ENCODE data around the gene NPAS3.

NPAS3 gene

DNA sequence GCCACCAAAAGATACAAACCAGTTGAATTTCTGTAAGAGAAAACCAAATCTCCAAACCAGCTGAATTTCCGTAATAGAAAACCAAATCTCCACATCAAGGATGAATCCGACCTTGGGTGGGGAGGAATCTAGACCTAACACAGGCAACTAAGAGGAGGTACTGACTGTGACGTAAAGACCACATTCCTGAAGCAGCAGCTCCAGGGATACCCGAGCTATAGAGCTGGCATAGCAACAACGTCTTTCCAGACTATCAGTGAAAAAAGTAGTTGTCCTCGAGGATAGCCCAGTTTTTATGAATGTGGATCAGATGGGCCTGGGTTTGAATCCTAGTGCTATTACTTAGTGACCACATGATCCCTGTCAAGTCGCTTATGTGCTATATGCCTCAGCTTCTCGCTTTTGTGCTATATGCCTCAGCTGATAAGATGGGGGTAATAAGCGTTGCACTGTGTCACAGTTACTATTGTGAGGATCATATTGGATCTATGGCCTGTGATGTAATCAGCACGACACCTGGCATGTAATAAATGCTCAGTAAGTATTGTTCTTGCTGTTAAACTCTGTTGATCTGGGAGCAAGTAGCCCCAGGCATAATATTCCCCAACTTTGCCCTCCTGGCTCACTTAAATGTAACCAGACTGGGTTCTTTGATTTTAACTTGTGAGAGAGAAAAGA, 898.4 kb downstream of the NPAS3 start:
- DNase-seq (ENCODE audit: low read depth): no peak

DNA sequence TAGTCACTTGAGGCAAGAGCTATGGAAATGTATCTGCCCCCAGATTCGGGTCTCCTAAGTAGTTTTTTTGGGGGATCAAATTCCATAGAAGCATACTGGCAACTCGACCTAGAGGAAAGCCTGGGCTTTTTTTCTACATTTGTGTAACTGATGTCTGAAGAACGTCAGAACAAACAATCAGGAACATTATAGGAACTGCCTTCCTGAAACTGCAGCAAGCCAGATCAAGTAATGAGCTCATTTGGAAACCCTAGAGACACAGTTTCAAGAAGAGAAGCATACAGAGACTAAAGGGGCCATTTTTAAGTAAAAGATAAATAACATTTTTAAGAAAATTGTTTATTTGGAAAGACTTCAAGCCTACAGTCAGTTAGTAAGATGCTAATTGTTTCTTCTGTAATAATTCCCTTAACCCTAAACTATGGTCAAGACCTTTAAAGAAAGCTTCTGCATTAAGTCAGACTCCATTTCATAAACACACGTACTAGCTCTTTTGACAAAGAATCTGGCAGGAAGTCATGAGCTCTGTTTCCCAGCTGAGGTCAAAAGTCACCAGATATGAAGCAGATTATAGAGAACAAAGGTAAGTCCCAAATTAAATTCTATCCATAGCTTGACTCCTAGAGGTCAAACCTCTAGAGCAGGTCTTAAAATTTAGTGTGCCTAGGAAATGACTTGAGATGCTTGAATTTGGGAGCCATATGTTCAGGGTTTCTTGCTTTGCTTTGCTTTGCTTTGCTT, 899.4 kb downstream of the NPAS3 start:
- no peak for DNase-seq (ENCODE audit: low read depth)

- DNase-seq (ENCODE audit: low read depth): no peak
These were observed 900.8 kb downstream of the NPAS3 start for GRCh38 chr14:33839193-33840076.

GRCh38 chr14:33840797-33841196, 902.1 kb downstream of the NPAS3 start:
- no peak for DNase-seq (ENCODE audit: low read depth)

DNA sequence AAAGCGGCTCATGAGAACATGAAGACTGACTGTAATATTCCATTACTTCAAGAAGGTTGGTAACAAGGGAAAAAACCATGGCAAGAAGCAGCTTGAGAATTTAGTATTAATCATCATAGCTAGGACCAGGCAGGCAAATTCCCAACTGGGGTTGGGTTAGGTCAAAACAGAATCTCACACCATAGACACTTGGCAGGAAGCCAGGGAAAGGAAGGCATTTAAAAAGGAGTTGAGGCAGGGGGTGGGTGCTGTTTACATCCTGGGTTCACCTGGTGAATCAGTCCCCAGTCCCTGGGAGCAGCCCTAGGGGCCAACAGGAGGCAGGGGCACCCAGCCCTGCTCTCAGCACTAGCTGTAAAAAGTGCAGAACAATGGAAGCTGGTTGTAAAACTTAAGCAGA, 903.6 kb downstream of the NPAS3 start:
- DNase-seq (ENCODE audit: low read depth): no peak

- no peak for DNase-seq (ENCODE audit: low read depth)
These were observed 905.4 kb downstream of the NPAS3 start for GRCh38 chr14:33844118-33844517.

GRCh38 chr14:33846100-33846824, 907.6 kb downstream of the NPAS3 start:
- DNase-seq (ENCODE audit: low read depth): no peak

DNA sequence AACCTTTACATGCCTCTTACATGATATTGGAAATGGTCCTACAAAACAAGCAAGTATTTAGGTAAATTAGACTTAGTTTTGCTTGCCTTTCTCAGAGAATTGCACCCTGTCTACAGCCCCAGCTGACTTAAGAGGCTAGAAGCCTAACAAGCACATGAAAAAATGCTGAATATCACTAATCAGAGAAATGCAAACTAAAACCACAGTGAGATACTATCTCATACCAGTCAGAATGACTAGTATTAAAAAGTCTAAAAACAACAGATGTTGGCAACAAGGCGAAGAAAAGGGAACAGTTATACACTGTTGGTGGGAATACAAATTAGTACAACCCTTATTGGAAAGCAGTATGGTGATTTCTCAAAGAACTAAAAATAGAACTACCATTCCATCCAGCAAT, 908.4 kb downstream of the NPAS3 start:
- DNase-seq (ENCODE audit: low read depth): no peak

DNA sequence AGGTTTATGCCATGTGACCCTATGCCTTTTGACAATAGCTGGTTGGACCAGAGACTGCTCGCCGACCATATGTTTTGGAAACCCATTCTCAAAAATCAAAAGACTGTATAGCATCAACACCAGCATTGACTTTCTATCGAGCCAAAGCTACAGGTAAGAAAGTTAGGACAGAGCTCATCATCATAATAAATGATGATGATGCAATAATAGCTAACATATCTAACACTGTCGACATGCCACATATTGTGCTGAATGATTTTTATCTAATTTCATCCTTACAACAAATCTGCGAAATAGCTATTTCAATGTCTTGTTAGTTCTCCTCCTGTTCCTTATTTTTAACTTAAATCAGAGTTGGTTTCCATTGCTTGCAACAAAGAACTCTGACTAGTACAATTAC, 909.3 kb downstream of the NPAS3 start:
- no peak for DNase-seq (ENCODE audit: low read depth)

GRCh38 chr14:33848706-33849454, 910.2 kb downstream of the NPAS3 start:
- no peak for DNase-seq (ENCODE audit: low read depth)

DNA sequence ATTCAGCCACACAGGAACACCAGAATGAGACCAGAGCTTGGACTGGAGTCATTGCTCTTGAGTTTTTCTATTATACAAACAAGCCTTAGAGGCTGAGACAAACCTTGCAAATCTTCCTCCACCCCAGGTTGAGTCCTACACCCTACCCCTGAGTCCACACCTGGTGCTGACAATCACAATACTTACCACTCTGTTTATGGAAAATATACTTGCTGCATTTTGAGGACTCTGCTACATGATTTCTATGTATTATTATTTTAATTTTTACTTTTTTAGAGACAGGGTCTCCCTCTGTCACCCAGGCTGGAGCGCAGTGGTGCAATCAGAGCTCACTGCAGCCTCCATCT, 910.7 kb downstream of the NPAS3 start:
- no peak for DNase-seq (ENCODE audit: low read depth)

- DNase-seq (ENCODE audit: low read depth): no peak
These were observed 912.1 kb downstream of the NPAS3 start for GRCh38 chr14:33850826-33851225.

- no peak for DNase-seq (ENCODE audit: low read depth)
These were observed 912.7 kb downstream of the NPAS3 start for GRCh38 chr14:33851366-33851765.

DNA sequence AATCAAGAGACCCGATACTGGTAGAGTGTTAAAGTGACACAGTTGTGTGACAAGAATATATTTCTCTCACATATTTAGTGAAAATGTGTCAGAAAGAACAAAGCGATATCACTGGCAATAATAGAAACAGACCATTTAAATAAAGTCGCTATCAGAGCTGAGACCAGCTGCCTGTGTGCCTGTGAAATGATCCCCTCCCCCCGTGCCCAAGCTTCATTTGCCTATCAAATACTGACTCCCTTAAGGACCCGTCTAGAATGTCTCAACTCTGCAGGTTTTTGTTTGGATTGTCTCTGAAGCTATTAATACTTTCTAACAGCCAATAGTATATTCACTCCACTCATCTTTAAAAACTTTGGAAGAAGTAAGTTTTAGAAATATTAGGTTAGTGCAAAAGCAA, 913.3 kb downstream of the NPAS3 start:
- no peak for DNase-seq (ENCODE audit: low read depth)
